ENCODE measurements around the gene OSBPL3. TPM values are rescaled to one million over a fixed set of nuclear protein-coding genes. Genes with fewer than 3 reads are reported as not detected.

Gene OSBPL3
- total RNA-seq, 4 donors from 2014 or later: 8.9 to 22.6 (median 13.7) TPM

GRCh38 chr7:24879291-24879690 is 100.7 kb downstream of the OSBPL3 start:
- no peak overlapping the region for H3K27ac ChIP-seq
- WGBS, 2 donors: 81 to 100% methylated on average over 2 of the region's 2 CpGs
- DNase-seq: no peak
- TF ChIP-seq POLR2A (IDR thresholded peaks at IDR 0.05): no peak
- no peak for TF ChIP-seq CTCF (IDR thresholded peaks at IDR 0.05)
- no peaks in the 10 kb centered on the region for H3K9me3 ChIP-seq
- H3K36me3 ChIP-seq: no peaks in the 10 kb centered on the region
- intact Hi-C loops (cut with DNase I): no loop called here
- no peak overlapping the region for H3K4me3 ChIP-seq
- H3K27me3 ChIP-seq: no peaks in the 10 kb centered on the region
- peaks cover 0 to 6% (median 0%) of the 10 kb centered on the region in 3 donors for H3K4me1 ChIP-seq

- no peak overlapping the region for H3K4me3 ChIP-seq
- no peaks in the 10 kb centered on the region for H3K27me3 ChIP-seq
- H3K4me1 ChIP-seq: peaks cover 0 to under 1% (median 0%) of the 10 kb centered on the region in 3 donors
- intact Hi-C loops (cut with DNase I): no loop called here
- no peak for DNase-seq
- TF ChIP-seq POLR2A (IDR thresholded peaks at IDR 0.05) (no peak), CTCF (IDR thresholded peaks at IDR 0.05) (no peak)
- H3K36me3 ChIP-seq: no peaks in the 10 kb centered on the region
- H3K9me3 ChIP-seq: no peaks in the 10 kb centered on the region
- H3K27ac ChIP-seq: peak overlapping the region in 1 of 4 donors; percentile 23
- 33 to 40% methylated on average over 4 of the region's 4 CpGs for WGBS, 2 donors
These were observed 102.1 kb downstream of the OSBPL3 start for GRCh38 chr7:24877790-24878311.

- TF ChIP-seq CTCF (IDR thresholded peaks at IDR 0.05) (no peak), POLR2A (IDR thresholded peaks at IDR 0.05) (no peak)
- H3K27me3 ChIP-seq: no peaks in the 10 kb centered on the region
- no peaks in the 10 kb centered on the region for H3K4me1 ChIP-seq
- no peaks in the 10 kb centered on the region for H3K9me3 ChIP-seq
- intact Hi-C loops (cut with DNase I): no loop called here
- no peak overlapping the region for H3K27ac ChIP-seq
- DNase-seq: no peak
- WGBS, 2 donors: 83 to 90% methylated on average over 5 to 6 of the region's 6 CpGs
- H3K4me3 ChIP-seq: no peak overlapping the region
- peaks cover 0 to 12% (median 0%) of the 10 kb centered on the region in 3 donors for H3K36me3 ChIP-seq
These were observed 105.2 kb downstream of the OSBPL3 start for GRCh38 chr7:24874791-24875190.

- Histone ChIP-seq H3K36me3 (peaks cover 0 to 12% (median 0%) of the 10 kb centered on the region in 3 donors), H3K27ac (no peak overlapping the region), H3K9me3 (no peaks in the 10 kb centered on the region), H3K4me1 (no peaks in the 10 kb centered on the region), H3K27me3 (no peaks in the 10 kb centered on the region), H3K4me3 (no peak overlapping the region)
- TF ChIP-seq POLR2A (IDR thresholded peaks at IDR 0.05) (no peak), CTCF (IDR thresholded peaks at IDR 0.05) (no peak)
- intact Hi-C loops (cut with DNase I): no loop called here
- no peak for DNase-seq
- 51 to 78% methylated on average over 4 of the region's 4 CpGs for WGBS, 2 donors
These were observed 106.0 kb downstream of the OSBPL3 start for GRCh38 chr7:24873944-24874343.

- H3K36me3 ChIP-seq: peaks cover 0 to 18% (median 0%) of the 10 kb centered on the region in 3 donors
- DNase-seq: no peak
- H3K4me1 ChIP-seq: no peaks in the 10 kb centered on the region
- no peaks in the 10 kb centered on the region for H3K27me3 ChIP-seq
- H3K9me3 ChIP-seq: no peaks in the 10 kb centered on the region
- no peak overlapping the region for H3K4me3 ChIP-seq
- intact Hi-C loops (cut with DNase I): no loop called here
- H3K27ac ChIP-seq: no peak overlapping the region
- TF ChIP-seq CTCF (IDR thresholded peaks at IDR 0.05) (no peak), POLR2A (IDR thresholded peaks at IDR 0.05) (no peak)
These were observed 108.2 kb downstream of the OSBPL3 start for GRCh38 chr7:24871770-24872169.

Data from esophagus squamous epithelium (tissue), 5 donors.